K562 (cell line): Measurements from ENCODE around the gene NXF1. TPM values are rescaled to one million over a fixed set of nuclear protein-coding genes. Genes with fewer than 3 reads are reported as not detected.

Experiments used
- COPS2 ChIP-seq: fragments of 450-650 bp; conservative IDR thresholded peaks from 2 replicates; pipeline ENCODE4 v1.6.1; 2016; ENCODE audit warnings: mild to moderate bottlenecking, moderate library complexity
- GATA2 ChIP-seq: sonication (generic); formaldehyde crosslinking; IDR thresholded peaks from 2 replicates; pipeline ENCODE4 v1.4.0; 2020; ENCODE audit warnings: mild to moderate bottlenecking, missing genetic modification reagents
- GTF2A2 ChIP-seq: IDR thresholded peaks from 2 replicates; pipeline ENCODE4 v1.6.1; 2016; ENCODE audit warnings: mild to moderate bottlenecking, missing genetic modification characterization, missing compliant biosample characterization
- KLF16 ChIP-seq: IDR thresholded peaks from 2 replicates; pipeline ENCODE4 v1.6.1; 2016; ENCODE audit warnings: antibody characterized with exemption
- MCM3 ChIP-seq: fragments of 450-650 bp; IDR thresholded peaks from 2 replicates; pipeline ENCODE4 v1.6.1; 2016
- MTA3 ChIP-seq: fragments of 450-650 bp; formaldehyde crosslinking; IDR thresholded peaks from 2 replicates; pipeline ENCODE4 v1.6.1; 2017; ENCODE audit warnings: mild to moderate bottlenecking, borderline replicate concordance
- MYC ChIP-seq, 2 experiments: fragments of 250-450 bp in 1 of 2; sonication (Bioruptor Pico) in 1 of 2; IDR thresholded peaks; 2 replicates each; pipeline versions ENCODE4 v1.5.1 to v1.6.1; 2012 to 2021; ENCODE audit warnings: low read depth in 2 of 2, borderline replicate concordance in 1 of 2, improper control_type of control experiment in 1 of 2, low read length in 1 of 2, mild to moderate bottlenecking in 1 of 2, moderate library complexity in 1 of 2
- NONO ChIP-seq, 2 experiments: fragments of 200-400 bp in 1 of 2; fragments of 450-650 bp in 1 of 2; formaldehyde crosslinking in 1 of 2; IDR thresholded peaks; 2 replicates each; pipeline ENCODE4 v1.6.1; 2017; ENCODE audit warnings: low read depth in 2 of 2, mild to moderate bottlenecking in 2 of 2, moderate library complexity in 2 of 2, low read length in 1 of 2
- OTX1 ChIP-seq: fragments of 450-650 bp; formaldehyde crosslinking; IDR thresholded peaks from 2 replicates; pipeline ENCODE4 v1.4.0; 2022; ENCODE audit warnings: mild to moderate bottlenecking
- PKNOX1 ChIP-seq: fragments of 450-650 bp; IDR thresholded peaks from 2 replicates; pipeline ENCODE4 v1.6.1; 2016
- POLR2H ChIP-seq: IDR thresholded peaks from 2 replicates; pipeline ENCODE4 v1.6.1; 2016; ENCODE audit warnings: missing genetic modification characterization, low read depth, mild to moderate bottlenecking, control low read depth, missing compliant biosample characterization, moderate library complexity
- TAF7 ChIP-seq: fragments of 450-650 bp; IDR thresholded peaks from 2 replicates; pipeline ENCODE4 v1.6.1; 2016; ENCODE audit warnings: missing genetic modification characterization, missing compliant biosample characterization
- TAL1 ChIP-seq: fragments of 450-650 bp; IDR thresholded peaks from 2 replicates; pipeline ENCODE4 v1.6.1; 2016; ENCODE audit warnings: mild to moderate bottlenecking
- ZNF124 ChIP-seq: sonication (generic); formaldehyde crosslinking; IDR thresholded peaks from 2 replicates; pipeline ENCODE4 v1.8.1; 2022; ENCODE audit warnings: missing genetic modification reagents
- ZNF184 ChIP-seq: sonication (generic); formaldehyde crosslinking; IDR thresholded peaks from 2 replicates; pipeline ENCODE4 v1.5.0; 2020; ENCODE audit warnings: missing genetic modification reagents
- ZNF212 ChIP-seq: fragments of 450-650 bp; formaldehyde crosslinking; IDR thresholded peaks from 2 replicates; pipeline ENCODE4 v1.4.0; 2020; ENCODE audit warnings: mild to moderate bottlenecking
- ZNF436 ChIP-seq: fragments of 250-450, 450-650 bp; sonication (Bioruptor Pico); formaldehyde crosslinking; IDR thresholded peaks from 2 replicates; pipeline ENCODE4 v1.7.0; 2020; ENCODE audit warnings: mild to moderate bottlenecking
- ZNF740 ChIP-seq, 3 experiments: fragments of 200-800 bp in 1 of 3; sonication (Bioruptor generic) in 1 of 3; sonication (generic) in 1 of 3; formaldehyde crosslinking in 1 of 3; IDR thresholded peaks; 2 replicates each; pipeline versions ENCODE4 v1.6.1 to v1.8.0; 2016 to 2022; ENCODE audit warnings: mild to moderate bottlenecking in 2 of 3, missing compliant biosample characterization in 2 of 3, missing genetic modification characterization in 2 of 3, missing genetic modification reagents in 1 of 3
- ZNF75A ChIP-seq: fragments of 450-650 bp; formaldehyde crosslinking; IDR thresholded peaks from 2 replicates; pipeline ENCODE4 v1.4.0; 2020; ENCODE audit warnings: mild to moderate bottlenecking
- polyA plus RNA-seq, 8 experiments: library from polyadenylated mRNA; depleted of rRNA in 4 of 8; stranded (reverse) in 5 of 8; unstranded in 3 of 8; fragments of >200 nt; fragmentation: Nextera tagmentation in 2 of 8; fragmentation: Illumina TruSeq in 1 of 8; extraction: Ambion mirVana in 2 of 8; extraction: Trizol in 1 of 8; gene quantifications; 2 replicates each; pipeline versions ENCODE4 v1.2.1 to v1.2.3, GENCODE V29; 2011 to 2014; ENCODE audit warnings: inconsistent platforms in 1 of 8, missing spikeins in 1 of 8
- total RNA-seq, 7 experiments: library from RNA; depleted of rRNA in 6 of 7; stranded (reverse); fragments of >200 nt in 6 of 7; fragmentation: Illumina TruSeq in 2 of 7; extraction: Trizol in 2 of 7; gene quantifications; 2 replicates each; pipeline versions ENCODE4 v1.2.1 to v1.2.3, GENCODE V29; 2011 to 2021; ENCODE audit warnings: low replicate concordance in 1 of 7
- TF ChIP-seq, protein P1 (sequence below): fragments of 250-450 bp; sonication (Bioruptor Pico); IDR thresholded peaks from 2 replicates; pipeline ENCODE4 v1.4.0; 2020; ENCODE audit warnings: mild to moderate bottlenecking, moderate library complexity, borderline replicate concordance
- TF ChIP-seq, protein P2 (sequence below): fragments of 250-450 bp; sonication (Bioruptor Pico); IDR thresholded peaks from 2 replicates; pipeline ENCODE4 v1.9.0; 2021; ENCODE audit warnings: mild to moderate bottlenecking, inconsistent platforms

The NXF1 gene
- total and polyA plus RNA-seq, 9 of the 15 experiments (the other 6 are each of a cell fraction or from before 2014, with no cell fraction given) = 18.1 to 98.3 (median 35.8) TPM

DNA sequence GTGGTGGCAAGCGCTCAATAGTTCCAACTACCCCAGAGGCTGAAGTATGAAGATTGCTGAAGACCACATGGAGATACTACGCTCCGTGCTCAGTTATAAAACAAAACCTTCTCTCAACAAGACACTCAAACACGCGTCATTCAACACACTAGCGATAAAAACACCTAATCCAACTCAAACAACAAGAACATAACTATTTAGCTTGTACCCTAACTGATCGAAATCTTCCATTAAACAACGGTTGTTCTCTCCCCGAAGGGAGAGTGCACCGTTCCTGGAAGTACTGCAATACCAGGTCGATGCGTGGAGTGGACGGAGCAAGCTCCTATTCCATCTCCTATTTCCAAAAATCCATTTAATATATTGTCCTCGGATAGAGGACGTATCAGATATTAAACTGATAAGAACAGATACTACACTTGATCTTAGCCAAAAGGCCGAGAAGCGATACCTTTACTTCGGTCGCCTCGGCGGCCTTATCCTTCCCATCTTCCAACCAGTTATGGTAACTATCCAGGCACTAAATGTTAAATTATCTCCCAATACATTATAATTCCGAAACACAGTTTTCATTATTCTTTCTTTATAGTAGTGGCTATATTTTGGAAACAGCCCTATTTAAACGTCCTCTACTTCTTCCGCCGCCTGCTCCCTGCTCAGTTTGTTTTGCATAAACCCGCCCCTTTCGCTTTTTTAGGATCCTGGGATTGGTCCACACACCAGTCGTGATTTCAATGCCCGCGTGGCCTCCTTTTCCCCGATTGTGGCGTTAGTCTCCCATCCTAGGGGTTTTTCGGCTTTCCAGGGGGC, 36.3 kb upstream of the NXF1 start (continued):
- TF ChIP-seq PKNOX1 = peak; percentile 83
- TF ChIP-seq TAF7 (tag) = peak; percentile 53; the same call in 1 of the 2 replicates
- peak; percentile 100 for TF ChIP-seq GTF2A2 (tag)
- no peak for TF ChIP-seq MCM3
- TF ChIP-seq POLR2H = peak; percentile 100
- TF ChIP-seq, protein P1, sequence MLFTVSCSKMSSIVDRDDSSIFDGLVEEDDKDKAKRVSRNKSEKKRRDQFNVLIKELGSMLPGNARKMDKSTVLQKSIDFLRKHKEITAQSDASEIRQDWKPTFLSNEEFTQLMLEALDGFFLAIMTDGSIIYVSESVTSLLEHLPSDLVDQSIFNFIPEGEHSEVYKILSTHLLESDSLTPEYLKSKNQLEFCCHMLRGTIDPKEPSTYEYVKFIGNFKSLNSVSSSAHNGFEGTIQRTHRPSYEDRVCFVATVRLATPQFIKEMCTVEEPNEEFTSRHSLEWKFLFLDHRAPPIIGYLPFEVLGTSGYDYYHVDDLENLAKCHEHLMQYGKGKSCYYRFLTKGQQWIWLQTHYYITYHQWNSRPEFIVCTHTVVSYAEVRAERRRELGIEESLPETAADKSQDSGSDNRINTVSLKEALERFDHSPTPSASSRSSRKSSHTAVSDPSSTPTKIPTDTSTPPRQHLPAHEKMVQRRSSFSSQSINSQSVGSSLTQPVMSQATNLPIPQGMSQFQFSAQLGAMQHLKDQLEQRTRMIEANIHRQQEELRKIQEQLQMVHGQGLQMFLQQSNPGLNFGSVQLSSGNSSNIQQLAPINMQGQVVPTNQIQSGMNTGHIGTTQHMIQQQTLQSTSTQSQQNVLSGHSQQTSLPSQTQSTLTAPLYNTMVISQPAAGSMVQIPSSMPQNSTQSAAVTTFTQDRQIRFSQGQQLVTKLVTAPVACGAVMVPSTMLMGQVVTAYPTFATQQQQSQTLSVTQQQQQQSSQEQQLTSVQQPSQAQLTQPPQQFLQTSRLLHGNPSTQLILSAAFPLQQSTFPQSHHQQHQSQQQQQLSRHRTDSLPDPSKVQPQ (CRISPR knock-in tag) = no peak
- TF ChIP-seq ZNF124 (CRISPR knock-in tag) = no peak; the same call in 1 of the 2 replicates
- TF ChIP-seq ZNF740 (CRISPR knock-in tag; IDR thresholded peaks at IDR 0.05) = peak; percentile 85
- TF ChIP-seq ZNF740 (tag; IDR thresholded peaks at IDR 0.05) = no peak
- TF ChIP-seq NONO (IDR thresholded peaks at IDR 0.05; ENCODE audit: low read depth in 2 of 2, low read length in 1 of 2) = peak; percentile 86 to 97
- peak; percentile 92 for TF ChIP-seq ZNF75A (CRISPR knock-in tag)
- no peak for TF ChIP-seq COPS2
- TF ChIP-seq, protein P2, sequence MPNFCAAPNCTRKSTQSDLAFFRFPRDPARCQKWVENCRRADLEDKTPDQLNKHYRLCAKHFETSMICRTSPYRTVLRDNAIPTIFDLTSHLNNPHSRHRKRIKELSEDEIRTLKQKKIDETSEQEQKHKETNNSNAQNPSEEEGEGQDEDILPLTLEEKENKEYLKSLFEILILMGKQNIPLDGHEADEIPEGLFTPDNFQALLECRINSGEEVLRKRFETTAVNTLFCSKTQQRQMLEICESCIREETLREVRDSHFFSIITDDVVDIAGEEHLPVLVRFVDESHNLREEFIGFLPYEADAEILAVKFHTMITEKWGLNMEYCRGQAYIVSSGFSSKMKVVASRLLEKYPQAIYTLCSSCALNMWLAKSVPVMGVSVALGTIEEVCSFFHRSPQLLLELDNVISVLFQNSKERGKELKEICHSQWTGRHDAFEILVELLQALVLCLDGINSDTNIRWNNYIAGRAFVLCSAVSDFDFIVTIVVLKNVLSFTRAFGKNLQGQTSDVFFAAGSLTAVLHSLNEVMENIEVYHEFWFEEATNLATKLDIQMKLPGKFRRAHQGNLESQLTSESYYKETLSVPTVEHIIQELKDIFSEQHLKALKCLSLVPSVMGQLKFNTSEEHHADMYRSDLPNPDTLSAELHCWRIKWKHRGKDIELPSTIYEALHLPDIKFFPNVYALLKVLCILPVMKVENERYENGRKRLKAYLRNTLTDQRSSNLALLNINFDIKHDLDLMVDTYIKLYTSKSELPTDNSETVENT (CRISPR knock-in tag) = peak; percentile 100
- peak; percentile 44; the same call in 1 of the 2 replicates for TF ChIP-seq TAL1
- peak; percentile 65 for TF ChIP-seq KLF16
- peak; percentile 99 for TF ChIP-seq MTA3
- TF ChIP-seq GATA2 = peak; percentile 96
- TF ChIP-seq ZNF436 (CRISPR knock-in tag) = peak; percentile 100
- TF ChIP-seq MYC (IDR thresholded peaks at IDR 0.05; ENCODE audit: low read depth, low read length) = peak; percentile 92
- peak; percentile 97 for TF ChIP-seq MYC (CRISPR knock-in tag; IDR thresholded peaks at IDR 0.05; ENCODE audit: borderline replicate concordance, low read depth)
- peak; percentile 100 for TF ChIP-seq OTX1 (CRISPR knock-in tag)
- no peak for TF ChIP-seq ZNF184 (CRISPR knock-in tag)
- peak; percentile 99 for TF ChIP-seq ZNF212 (CRISPR knock-in tag)
